Activated CD4-positive, alpha-beta memory T cell treated with anti-CD3 and anti-CD28 coated beads, Interleukin-2, amount 10 ng/mL, durations not matched to agents 7 days and 5 days (primary cell): ENCODE data around the gene EWSR1. TPM values are rescaled to one million over a fixed set of nuclear protein-coding genes. Genes with fewer than 3 reads are reported as not detected.

Source experiments
- CTCF ChIA-PET: fragments of 350-600 bp; sonication (Branson Sonifier 250); formaldehyde crosslinking; loops from one replicate; lab custom pipeline; 2021; ENCODE audit warnings: antibody characterized with exemption, inconsistent platforms; lab: Charles Lee
- POLR2A ChIA-PET: fragments of 350-600 bp; sonication (Branson Sonifier 250); formaldehyde crosslinking; loops from one replicate; lab custom pipeline; 2021; ENCODE audit warnings: antibody characterized with exemption; lab: Charles Lee
- DNase-seq: peaks from one replicate; pipeline ENCODE4 v3.0.0-alpha.2; 2020
- H3K27ac Mint-ChIP-seq: one replicate; pipeline ENCODE4 v1.8.0; 2021; ENCODE audit warnings: mild to moderate bottlenecking, mixed read lengths
- H3K27me3 Mint-ChIP-seq: one replicate; pipeline ENCODE4 v1.8.0; 2021; ENCODE audit warnings: mixed read lengths
- H3K36me3 Mint-ChIP-seq: one replicate; pipeline ENCODE4 v1.8.0; 2021; ENCODE audit warnings: low read depth, mixed read lengths
- H3K4me1 Mint-ChIP-seq: one replicate; pipeline ENCODE4 v1.8.0; 2021; ENCODE audit warnings: mixed read lengths
- H3K4me3 Mint-ChIP-seq: one replicate; pipeline ENCODE4 v1.8.0; 2021; ENCODE audit warnings: mild to moderate bottlenecking, mixed read lengths
- H3K9me3 Mint-ChIP-seq: one replicate; pipeline ENCODE4 v1.8.0; 2021; ENCODE audit warnings: mixed read lengths
- total RNA-seq, 2 experiments: library from RNA; stranded (reverse); gene quantifications; one replicate each; pipeline ENCODE4 v1.2.3, GENCODE V29; 2021

EWSR1 gene
- total RNA-seq, 2 experiments from 2014 or later: 308 to 311 TPM

DNA sequence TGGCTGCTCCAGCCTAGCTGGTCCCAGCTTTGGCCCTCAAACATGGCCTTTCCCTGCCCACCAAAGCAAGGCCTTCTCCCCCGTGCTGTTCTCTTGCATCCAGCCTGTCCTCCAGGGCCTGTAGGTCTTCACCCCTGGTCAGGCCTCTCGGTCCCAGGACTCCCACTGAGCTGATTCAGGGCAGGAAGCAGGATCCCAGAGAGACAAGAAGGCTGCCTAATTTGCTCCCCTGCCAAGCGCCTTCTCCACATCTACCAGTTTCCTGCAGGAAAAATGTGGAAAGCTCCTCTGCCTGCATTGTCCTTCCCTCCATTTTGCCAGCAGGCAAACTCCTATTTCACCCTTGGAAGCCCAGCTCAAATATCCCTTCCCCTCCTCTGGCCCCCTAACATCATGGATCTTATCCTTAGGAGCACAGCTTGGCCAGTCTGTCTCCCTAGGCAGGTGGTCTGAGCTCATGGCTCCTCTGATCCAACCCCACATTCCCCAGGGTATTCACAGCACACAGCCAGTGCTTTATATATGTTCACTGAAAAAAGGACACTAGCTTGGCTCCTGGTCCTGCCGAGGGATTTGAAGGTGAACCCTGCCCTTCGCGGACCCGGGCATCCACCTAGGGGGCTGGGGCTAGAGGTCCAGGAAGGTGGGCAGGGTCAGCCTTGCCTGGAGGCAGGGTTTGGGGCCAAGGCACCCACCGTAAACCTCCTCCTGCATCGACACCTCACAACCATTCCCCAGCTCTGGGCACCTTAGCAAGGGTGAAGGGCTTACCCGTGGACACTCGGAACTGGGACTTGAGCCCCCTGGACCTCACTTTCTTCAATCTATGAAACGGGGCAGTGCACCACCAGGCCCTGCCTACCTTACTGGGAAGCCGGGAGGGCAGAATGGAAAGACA is 1.3 kb upstream of the EWSR1 start:
- peak overlapping the region; percentile 95 for H3K27ac Mint-ChIP-seq
- H3K9me3 Mint-ChIP-seq: no peaks in the 10 kb centered on the region
- no peak for DNase-seq
- H3K4me3 Mint-ChIP-seq: peak overlapping the region; percentile 94
- ChIA-PET POLR2A (interaction anchor here (0.7 to 2.9 kb wide), 13 partner anchors 9 to 1158 kb away, joined by 3 to 17 read pairs (median 3); partner anchors contain the start of genes AP1B1, EMID1 and XBP1), CTCF (interaction anchor here (0.7 kb wide), 2 partner anchors 9 to 64 kb away, joined by 3 to 4 read pairs; no protein-coding TSS in a partner anchor)
- H3K36me3 Mint-ChIP-seq: peaks cover 49% of the 10 kb centered on the region
- H3K4me1 Mint-ChIP-seq: peaks cover 32% of the 10 kb centered on the region
- H3K27me3 Mint-ChIP-seq: no peaks in the 10 kb centered on the region

DNA sequence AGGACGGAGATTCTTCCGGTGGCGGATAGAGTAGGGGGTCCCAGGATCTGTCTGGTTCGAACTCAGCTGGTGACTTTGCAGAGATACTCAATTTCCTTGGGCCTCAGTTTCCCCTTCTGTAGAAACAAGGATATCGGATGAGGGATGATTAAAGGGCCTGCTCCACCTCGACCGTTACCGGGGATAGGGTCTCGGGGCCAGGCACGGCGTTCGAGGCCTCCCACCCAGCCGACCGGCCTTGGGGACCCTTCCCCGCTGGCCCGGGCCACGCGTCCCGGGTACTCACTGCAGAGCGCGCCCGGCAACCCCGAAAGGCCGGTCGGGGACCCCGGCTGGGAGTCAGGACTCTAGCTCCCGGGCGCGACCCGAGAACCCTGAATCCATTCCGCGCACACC is 608 bp upstream of the EWSR1 start:
- CTCF ChIA-PET: interaction anchor here (0.7 kb wide), 2 partner anchors 9 to 65 kb away, joined by 3 to 4 read pairs; no protein-coding TSS in a partner anchor

DNA sequence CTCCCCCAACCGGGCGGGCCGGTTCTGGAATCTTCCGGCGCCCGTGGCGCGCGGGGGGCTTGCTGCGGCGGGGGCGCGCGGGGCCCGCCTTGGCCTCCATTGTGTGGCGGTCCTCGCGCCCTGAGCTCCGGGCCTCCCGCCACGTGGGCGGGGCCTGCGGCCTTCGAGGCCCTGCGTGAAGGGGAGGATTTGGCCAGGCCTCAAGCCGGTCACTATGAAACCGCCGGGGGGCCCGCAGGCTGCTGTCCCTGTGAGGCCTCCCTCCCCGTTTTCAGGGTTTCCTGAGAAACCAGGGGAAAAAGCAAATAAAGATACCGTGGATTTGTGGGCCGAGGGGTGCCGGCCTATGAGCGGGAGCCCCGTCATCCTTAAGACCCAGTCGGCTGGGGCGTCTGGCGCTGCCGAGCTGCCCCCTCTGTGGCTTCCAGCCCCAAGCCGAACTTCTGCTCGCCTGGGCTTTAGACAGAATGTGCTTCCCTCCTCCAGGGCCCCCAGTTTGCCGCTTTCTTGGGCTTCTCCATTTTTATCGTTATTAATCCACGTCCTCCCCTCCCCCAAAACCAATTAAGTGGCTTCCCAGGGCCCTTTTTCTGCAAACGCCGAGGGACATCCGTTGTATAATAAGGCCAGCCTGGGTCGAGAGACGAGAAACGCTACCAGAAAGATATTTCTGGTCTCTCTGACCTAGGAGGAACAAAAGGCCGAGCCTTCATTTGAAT is 602 bp downstream of the EWSR1 start:
- H3K4me3 Mint-ChIP-seq: peak overlapping the region; percentile 94
- peaks cover 67% of the 10 kb centered on the region for H3K36me3 Mint-ChIP-seq
- H3K4me1 Mint-ChIP-seq: peaks cover 50% of the 10 kb centered on the region
- ChIA-PET CTCF (interaction anchor here (1.0 to 1.9 kb wide), 2 partner anchors 37 to 44 kb away, joined by 3 to 5 read pairs; partner anchors contain the start of gene GAS2L1), POLR2A (interaction anchor here (0.5 to 6.0 kb wide), 17 partner anchors 8 to 1156 kb away, joined by 3 to 28 read pairs (median 3); partner anchors contain the start of genes CHEK2, EMID1, GAS2L1 and HSCB)
- H3K27ac Mint-ChIP-seq: peak overlapping the region; percentile 95
- H3K27me3 Mint-ChIP-seq: no peaks in the 10 kb centered on the region
- DNase-seq: peak; percentile 55
- H3K9me3 Mint-ChIP-seq: no peaks in the 10 kb centered on the region

More for the DNA sequence above, 608 bp upstream of the EWSR1 start:
- Mint-ChIP-seq H3K4me1 (peaks cover 38% of the 10 kb centered on the region), H3K4me3 (peak overlapping the region; percentile 94), H3K36me3 (peaks cover 55% of the 10 kb centered on the region), H3K9me3 (no peaks in the 10 kb centered on the region), H3K27ac (peak overlapping the region; percentile 95), H3K27me3 (no peaks in the 10 kb centered on the region)
- DNase-seq: no peak
- POLR2A ChIA-PET: interaction anchor here (0.7 to 2.9 kb wide), 11 partner anchors 10 to 1157 kb away, joined by 3 to 17 read pairs (median 3); partner anchors contain the start of genes AP1B1, EMID1 and XBP1

DNA sequence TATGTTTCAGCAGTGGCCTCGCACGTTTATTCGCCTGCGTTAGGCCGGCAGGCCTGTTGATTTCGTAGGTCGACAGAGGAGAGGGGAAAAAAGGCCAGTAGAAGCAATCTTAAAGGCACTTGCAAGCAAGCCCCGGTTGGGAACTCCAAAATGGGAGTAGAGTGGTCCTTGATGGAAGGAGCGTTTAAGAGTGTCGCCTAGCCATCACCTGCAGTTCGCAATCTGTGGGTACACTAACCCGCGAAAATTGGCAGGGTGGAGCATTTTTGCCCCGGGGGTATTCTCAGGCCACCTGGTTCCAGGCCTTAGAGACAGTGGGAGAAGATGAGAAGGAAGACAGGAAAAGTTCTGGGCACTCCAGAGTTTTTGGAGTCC is 1.1 kb downstream of the EWSR1 start:
- CTCF ChIA-PET: interaction anchor here (1.0 to 1.9 kb wide), 2 partner anchors 37 to 43 kb away, joined by 3 to 5 read pairs; partner anchors contain the start of gene GAS2L1
- POLR2A ChIA-PET: interaction anchor here (1.0 to 6.0 kb wide), 8 partner anchors 10 to 469 kb away, joined by 3 to 28 read pairs (median 9); partner anchors contain the start of genes GAS2L1 and XBP1
- no peaks in the 10 kb centered on the region for H3K27me3 Mint-ChIP-seq
- H3K27ac Mint-ChIP-seq: peak overlapping the region; percentile 84
- peaks cover 73% of the 10 kb centered on the region for H3K36me3 Mint-ChIP-seq
- H3K9me3 Mint-ChIP-seq: no peaks in the 10 kb centered on the region
- H3K4me1 Mint-ChIP-seq: peaks cover 54% of the 10 kb centered on the region
- no peak for DNase-seq
- peak overlapping the region; percentile 94 for H3K4me3 Mint-ChIP-seq

DNA sequence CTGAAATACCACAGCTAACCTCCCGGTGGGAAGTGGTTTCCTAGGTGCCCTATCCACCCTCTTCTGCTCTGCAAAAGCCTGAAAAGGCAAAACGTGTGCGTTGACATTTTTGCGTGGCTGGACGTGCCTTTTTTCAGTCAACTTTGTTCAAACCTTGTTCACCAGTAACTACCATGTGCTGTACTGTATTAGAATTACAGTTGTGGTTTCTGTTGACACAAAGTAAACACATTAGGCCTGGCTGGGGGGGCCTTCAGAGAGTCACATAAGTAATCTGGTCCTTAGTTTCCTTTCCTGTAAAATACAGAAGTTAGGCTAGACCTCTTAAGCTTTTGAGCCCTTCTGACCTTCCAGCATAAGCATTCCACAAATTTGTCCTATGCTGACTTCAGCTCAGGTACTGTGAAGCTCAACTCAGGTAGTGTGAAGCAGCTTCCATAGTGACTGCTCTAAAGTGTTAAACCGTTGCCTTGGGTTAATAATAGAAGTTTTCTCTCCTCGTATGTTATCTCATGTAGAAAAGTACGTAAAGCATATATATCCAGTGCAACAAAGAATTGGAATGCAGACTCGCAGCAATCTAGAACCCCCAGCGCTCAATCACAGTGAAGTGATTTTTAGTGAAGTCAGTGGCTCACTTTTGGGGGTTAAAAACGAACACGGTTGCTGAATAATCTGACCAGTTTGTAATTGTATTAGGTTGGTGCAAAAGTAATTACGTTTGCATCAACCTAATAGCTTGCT is 1.8 kb downstream of the EWSR1 start:
- ChIA-PET CTCF (interaction anchor here (1.9 kb wide), 1 partner anchor 42 kb away, joined by 5 read pairs; no protein-coding TSS in a partner anchor), POLR2A (interaction anchor here (0.7 to 6.0 kb wide), 8 partner anchors 10 to 1154 kb away, joined by 3 to 28 read pairs (median 7); partner anchors contain the start of genes GAS2L1 and XBP1)
- no peaks in the 10 kb centered on the region for H3K27me3 Mint-ChIP-seq
- peaks cover 79% of the 10 kb centered on the region for H3K36me3 Mint-ChIP-seq
- peaks cover 58% of the 10 kb centered on the region for H3K4me1 Mint-ChIP-seq
- no peaks in the 10 kb centered on the region for H3K9me3 Mint-ChIP-seq
- peak overlapping the region; percentile 94 for H3K4me3 Mint-ChIP-seq
- DNase-seq: peak; percentile 33
- peak overlapping the region; percentile 84 for H3K27ac Mint-ChIP-seq

DNA sequence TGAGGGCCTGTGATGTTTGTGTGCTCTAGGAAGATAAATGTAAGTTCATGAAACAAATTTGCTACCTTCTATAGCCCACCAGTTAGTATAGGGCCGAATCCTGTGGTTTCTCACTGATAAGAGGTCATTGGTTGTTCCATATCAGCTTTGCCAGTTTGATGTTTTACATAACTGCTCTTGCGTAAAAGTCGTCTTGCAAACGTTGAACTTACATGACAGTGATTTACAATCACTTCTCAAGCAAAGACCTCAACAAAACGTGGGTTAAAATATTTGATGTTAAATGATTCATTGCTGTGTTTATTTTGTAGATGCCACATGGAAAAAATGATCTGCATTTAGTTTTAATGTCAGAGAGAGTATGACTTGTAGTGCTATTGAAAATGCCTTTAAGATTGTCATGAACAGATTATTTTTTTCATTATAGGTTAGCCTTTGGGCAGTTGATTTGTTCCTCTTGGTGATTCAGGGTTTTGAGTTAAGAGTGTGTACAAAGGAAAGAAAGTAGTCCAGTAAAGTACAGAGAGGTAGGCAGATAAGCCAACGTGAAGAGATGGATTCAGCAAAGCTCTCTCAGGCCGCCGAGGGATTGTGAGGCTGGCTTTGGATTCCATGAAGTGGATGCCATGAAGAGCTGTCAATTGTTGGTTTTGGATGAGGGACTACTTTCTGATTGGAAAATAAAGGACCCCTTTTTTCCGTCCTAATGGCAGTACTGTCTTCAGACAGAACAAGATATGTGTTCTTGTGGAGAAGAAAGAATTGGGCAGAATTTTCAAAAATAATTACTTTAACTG is 2.6 kb downstream of the EWSR1 start:
- Mint-ChIP-seq H3K4me1 (peaks cover 64% of the 10 kb centered on the region), H3K4me3 (peak overlapping the region; percentile 94), H3K9me3 (no peaks in the 10 kb centered on the region), H3K27ac (peak overlapping the region; percentile 44), H3K27me3 (no peaks in the 10 kb centered on the region), H3K36me3 (peaks cover 87% of the 10 kb centered on the region)
- no peak for DNase-seq
- ChIA-PET CTCF (interaction anchor here (1.9 kb wide), 1 partner anchor 42 kb away, joined by 5 read pairs; no protein-coding TSS in a partner anchor), POLR2A (interaction anchor here (0.7 to 6.0 kb wide), 12 partner anchors 9 to 1154 kb away, joined by 3 to 28 read pairs (median 5); partner anchors contain the start of genes GAS2L1 and XBP1)

DNA sequence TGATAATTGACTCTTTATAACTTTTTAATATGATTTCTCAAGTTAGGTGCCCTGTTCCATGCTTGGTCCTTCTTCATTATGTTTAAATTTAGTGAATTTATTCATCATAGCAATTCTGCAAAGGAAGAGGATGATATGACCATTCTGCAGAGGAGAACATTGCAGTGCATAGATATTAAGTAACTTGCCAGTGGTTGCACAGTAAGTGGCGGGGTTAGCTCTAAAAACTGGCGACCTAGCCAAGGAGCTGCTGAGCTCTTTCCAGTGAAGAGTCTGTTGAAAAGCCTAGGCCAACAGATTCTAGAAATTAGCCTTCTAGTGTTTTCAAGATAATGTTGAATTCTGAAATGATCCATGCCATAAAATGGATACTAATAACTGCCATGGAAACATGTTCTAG is 4.6 kb downstream of the EWSR1 start:
- H3K4me3 Mint-ChIP-seq: no peak overlapping the region
- H3K4me1 Mint-ChIP-seq: peaks cover 68% of the 10 kb centered on the region
- peaks cover 91% of the 10 kb centered on the region for H3K36me3 Mint-ChIP-seq
- no peaks in the 10 kb centered on the region for H3K27me3 Mint-ChIP-seq
- ChIA-PET CTCF (interaction anchor here (2.4 kb wide), 1 partner anchor 33 kb away, joined by 6 read pairs; the partner anchor contains the start of gene GAS2L1), POLR2A (interaction anchor here (1.1 to 6.0 kb wide), 2 partner anchors 15 to 39 kb away, joined by 3 to 28 read pairs; no protein-coding TSS in a partner anchor)
- H3K9me3 Mint-ChIP-seq: no peaks in the 10 kb centered on the region
- DNase-seq: no peak
- no peak overlapping the region for H3K27ac Mint-ChIP-seq

DNA sequence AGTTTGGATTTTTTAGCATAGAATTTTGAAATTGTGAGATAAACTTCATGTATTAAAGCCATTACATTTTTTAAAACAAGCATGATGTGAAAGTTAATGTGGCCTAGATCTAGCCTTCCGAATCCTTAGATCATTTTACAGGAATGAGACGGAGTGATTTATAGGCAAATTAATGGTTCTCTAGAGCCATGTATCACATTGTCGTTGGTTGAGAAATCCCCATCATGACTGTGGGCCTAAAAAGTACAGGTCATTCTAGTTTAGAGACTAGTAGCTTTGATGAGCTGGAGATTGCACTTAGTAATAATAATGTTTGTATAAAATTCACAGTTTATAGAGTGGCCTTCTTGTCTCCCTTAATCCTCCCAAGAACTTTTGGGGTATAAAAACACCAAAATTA is 7.1 kb downstream of the EWSR1 start:
- ChIA-PET CTCF (no interaction called here), POLR2A (interaction anchor here (0.7 to 1.9 kb wide), 3 partner anchors 26 to 33 kb away, joined by 3 to 6 read pairs (median 3); partner anchors contain the start of gene GAS2L1)
- Mint-ChIP-seq H3K9me3 (no peaks in the 10 kb centered on the region), H3K4me3 (no peak overlapping the region), H3K27ac (no peak overlapping the region), H3K27me3 (no peaks in the 10 kb centered on the region), H3K4me1 (peaks cover 70% of the 10 kb centered on the region), H3K36me3 (peaks cover 92% of the 10 kb centered on the region)
- DNase-seq: no peak

DNA sequence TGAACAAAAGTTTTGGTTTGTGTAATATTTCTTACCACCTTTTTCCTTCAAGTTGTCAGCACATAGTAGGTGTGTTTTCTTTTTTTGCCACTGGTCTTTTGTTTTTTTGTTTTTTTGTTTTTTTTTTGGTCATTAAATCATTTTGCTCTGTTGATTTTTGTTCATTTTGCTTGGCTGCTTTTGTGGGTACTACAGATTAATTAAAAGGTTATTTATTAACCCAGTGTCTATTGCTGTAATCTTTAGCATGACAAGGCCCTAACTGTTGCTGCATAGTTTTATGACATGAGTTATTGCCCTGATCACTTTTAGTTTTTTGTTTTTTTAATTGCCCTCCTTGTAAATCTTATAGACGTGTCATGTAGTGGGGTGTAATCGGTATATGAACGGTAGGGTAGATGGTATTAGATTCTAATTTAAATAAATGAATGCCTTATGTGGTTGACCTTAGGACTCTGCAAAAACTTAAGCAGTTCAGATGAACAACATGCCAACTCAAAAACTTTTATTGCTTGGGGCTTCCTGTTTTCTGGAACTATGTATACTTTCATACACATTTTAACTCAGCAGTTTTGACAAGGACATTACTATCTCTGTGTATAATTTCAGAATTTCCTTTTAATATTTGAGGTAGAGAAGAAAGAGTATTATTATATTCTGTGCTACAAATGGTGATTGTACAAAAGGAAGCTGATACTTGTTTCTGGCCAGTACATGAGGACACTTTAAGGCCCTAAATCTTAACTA is 7.9 kb downstream of the EWSR1 start:
- H3K27ac Mint-ChIP-seq: no peak overlapping the region
- peaks cover 64% of the 10 kb centered on the region for H3K4me1 Mint-ChIP-seq
- DNase-seq: no peak
- H3K9me3 Mint-ChIP-seq: no peaks in the 10 kb centered on the region
- no peaks in the 10 kb centered on the region for H3K27me3 Mint-ChIP-seq
- peaks cover 91% of the 10 kb centered on the region for H3K36me3 Mint-ChIP-seq
- CTCF ChIA-PET: interaction anchor here (1.0 kb wide), 1 partner anchor 9 kb away, joined by 4 read pairs; no protein-coding TSS in a partner anchor
- POLR2A ChIA-PET: interaction anchor here (1.2 to 1.5 kb wide), 3 partner anchors 7 to 30 kb away, joined by 3 to 5 read pairs (median 4); partner anchors contain the start of gene GAS2L1
- no peak overlapping the region for H3K4me3 Mint-ChIP-seq

DNA sequence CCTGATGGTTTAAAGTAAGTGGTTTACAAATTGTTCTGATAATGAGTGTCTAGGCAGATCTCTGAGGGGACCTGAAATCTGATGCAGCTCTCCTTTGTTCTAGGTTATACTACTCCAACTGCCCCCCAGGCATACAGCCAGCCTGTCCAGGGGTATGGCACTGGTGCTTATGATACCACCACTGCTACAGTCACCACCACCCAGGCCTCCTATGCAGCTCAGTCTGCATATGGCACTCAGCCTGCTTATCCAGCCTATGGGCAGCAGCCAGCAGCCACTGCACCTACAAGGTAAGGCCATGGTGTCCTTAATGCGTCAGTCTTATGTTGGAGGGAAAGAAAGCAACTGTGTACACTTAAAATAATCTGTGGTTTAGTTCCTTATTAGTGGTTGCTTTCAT is 9.9 kb downstream of the EWSR1 start:
- Mint-ChIP-seq H3K4me3 (no peak overlapping the region), H3K9me3 (no peaks in the 10 kb centered on the region), H3K4me1 (peaks cover 45% of the 10 kb centered on the region), H3K36me3 (peaks cover 90% of the 10 kb centered on the region), H3K27ac (no peak overlapping the region), H3K27me3 (no peaks in the 10 kb centered on the region)
- POLR2A ChIA-PET: interaction anchor here (1.2 to 2.0 kb wide), 3 partner anchors 10 to 28 kb away, joined by 5 to 6 read pairs (median 5); partner anchors contain the start of gene GAS2L1
- no peak for DNase-seq
- CTCF ChIA-PET: interaction anchor here (1.0 kb wide), 1 partner anchor 32 kb away, joined by 3 read pairs; no protein-coding TSS in a partner anchor
